Right hindlimb (tissue), 1 donor: Measurements from ENCODE around the gene CPSF3.
A peak's percentile ranks its signal among the peaks of the same experiment; 100 is the strongest.
"Not testable (repeated sequence)": the region's sequence is repeated elsewhere in the genome, so short reads cannot be mapped to it uniquely, and the experiment has no call there.

ENCODE experiments used
- DNase-seq: peaks from one replicate; pipeline ENCODE4 v3.0.0-alpha.2; 2018

Gene CPSF3

GRCh38 chr2:9397201-9397600, 26.3 kb upstream of the CPSF3 start:
- no peak for DNase-seq

GRCh38 chr2:9398251-9398650, 25.2 kb upstream of the CPSF3 start:
- not testable (repeated sequence) for DNase-seq

- DNase-seq: peak; percentile 53
Measured at GRCh38 chr2:9398881-9399780, 24.3 kb upstream of the CPSF3 start.

DNA sequence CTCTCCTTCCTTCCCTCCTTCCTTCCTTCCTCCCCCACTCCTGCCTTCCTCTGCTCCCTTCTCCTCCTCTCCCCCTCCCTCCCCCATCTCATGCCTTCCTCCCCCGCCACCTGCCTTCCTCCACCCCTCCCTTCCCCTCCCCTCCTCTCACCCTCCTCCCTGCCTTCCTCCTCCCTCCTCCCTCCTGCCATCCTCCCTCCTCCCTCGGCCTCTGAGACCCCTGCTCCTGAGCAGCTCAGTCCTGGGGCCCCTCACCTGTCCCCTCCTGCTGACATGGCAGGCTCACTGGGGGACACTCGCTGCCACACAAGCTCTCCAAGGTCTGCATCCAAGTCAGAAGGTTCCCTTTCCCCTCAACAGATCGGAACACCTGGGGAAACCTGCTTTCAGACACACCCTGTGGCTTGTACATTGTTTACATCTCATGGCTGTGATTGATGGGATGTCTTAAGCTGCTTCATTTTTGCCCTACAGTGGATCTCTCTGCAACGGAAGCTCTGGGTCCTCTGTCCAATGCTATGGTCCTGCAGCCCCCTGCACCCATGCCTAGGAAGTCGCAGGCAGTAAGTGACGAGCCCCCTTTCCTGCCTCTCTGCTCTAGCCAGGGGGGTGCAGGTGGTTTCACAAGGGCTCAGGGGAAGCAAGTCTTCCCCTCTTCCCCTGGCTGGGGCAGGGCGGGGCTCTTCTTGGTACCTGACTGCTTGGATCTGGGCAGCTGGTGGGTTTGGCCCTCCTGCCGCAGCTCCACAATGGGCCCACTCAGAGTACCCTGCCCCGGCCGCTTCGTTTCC, 23.0 kb upstream of the CPSF3 start:
- no peak for DNase-seq

GRCh38 chr2:9401059-9401547, 22.4 kb upstream of the CPSF3 start:
- DNase-seq: no peak

- DNase-seq: no peak
Measured at GRCh38 chr2:9401646-9402371, 21.6 kb upstream of the CPSF3 start.

- no peak for DNase-seq
Measured at GRCh38 chr2:9403924-9404323, 19.5 kb upstream of the CPSF3 start.

DNA sequence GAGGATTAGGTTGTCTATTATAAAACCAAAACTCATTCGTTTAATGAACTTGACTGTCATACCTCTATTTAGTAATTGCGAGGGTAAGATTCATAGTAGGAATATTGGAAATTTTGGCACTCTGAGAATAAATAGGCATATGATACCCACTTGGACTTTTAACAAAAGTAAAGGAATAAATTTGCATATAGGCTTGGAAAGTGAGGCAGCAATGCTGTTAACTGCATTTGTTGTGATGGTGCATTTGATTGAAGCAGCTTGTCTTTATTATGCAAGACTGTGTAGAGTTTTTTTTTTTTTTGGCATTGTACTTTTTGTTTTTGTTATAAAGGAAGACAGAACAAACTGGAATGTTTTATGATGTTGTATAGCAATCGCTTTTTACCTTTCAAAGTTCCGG, 19.0 kb upstream of the CPSF3 start:
- no peak for DNase-seq

- no peak for DNase-seq
Measured at GRCh38 chr2:9405636-9406035, 17.8 kb upstream of the CPSF3 start.

GRCh38 chr2:9406529-9407362, 16.7 kb upstream of the CPSF3 start:
- no peak for DNase-seq

GRCh38 chr2:9407363-9407811, 16.1 kb upstream of the CPSF3 start:
- no peak for DNase-seq

GRCh38 chr2:9408641-9409151, 14.8 kb upstream of the CPSF3 start:
- no peak for DNase-seq

DNA sequence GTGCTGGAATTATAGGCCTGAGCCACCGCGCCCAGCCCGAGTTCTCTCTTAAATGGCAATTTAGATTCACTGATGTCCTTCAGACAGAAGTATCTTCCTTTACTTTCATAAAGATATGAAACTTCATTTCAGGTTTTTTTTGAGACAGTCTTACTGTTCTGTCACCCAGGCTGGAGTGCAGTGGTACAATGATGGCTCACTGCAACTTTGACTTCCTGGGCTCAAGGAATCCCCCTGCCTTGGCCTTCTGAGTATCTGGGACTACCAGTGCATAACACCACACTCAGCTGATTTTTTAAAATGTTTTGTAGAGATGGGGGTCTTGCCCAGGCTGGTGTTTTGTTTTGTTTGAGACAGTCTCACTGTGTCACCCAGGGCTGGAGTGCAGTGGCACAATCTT, 13.3 kb upstream of the CPSF3 start:
- DNase-seq: no peak

GRCh38 chr2:9412781-9413180, 10.7 kb upstream of the CPSF3 start:
- no peak for DNase-seq

DNA sequence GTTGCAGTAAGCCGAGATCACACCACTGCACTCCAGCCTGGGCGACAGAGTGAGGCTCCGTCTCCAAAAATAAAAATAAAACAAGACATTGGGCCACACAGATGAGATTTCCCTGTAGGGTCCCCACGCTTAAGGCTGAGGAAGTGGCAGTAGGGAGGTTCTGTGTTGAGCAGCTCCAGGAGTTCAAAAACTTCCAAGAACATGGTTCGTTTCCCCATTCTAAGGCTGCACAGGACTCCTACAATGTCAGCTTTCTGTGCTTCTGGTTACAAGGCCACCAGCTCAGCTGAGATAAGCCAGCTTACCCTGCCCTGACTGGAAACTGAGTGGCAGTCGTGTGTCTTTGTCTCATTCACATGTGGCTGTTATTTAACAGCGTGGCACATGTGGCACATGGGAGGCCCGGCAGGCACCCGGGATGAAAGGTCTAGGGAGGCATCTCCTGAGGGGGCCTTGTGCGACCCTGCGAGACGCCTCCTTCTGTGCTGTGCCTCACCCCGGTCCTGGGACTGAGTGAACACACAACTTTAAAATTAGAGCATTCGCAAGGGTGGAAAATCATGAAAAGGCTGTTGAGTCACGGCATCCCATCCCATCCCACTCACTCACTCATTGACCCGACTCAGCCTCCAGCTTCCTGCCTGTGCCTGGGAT, 7.8 kb upstream of the CPSF3 start:
- no peak for DNase-seq

DNA sequence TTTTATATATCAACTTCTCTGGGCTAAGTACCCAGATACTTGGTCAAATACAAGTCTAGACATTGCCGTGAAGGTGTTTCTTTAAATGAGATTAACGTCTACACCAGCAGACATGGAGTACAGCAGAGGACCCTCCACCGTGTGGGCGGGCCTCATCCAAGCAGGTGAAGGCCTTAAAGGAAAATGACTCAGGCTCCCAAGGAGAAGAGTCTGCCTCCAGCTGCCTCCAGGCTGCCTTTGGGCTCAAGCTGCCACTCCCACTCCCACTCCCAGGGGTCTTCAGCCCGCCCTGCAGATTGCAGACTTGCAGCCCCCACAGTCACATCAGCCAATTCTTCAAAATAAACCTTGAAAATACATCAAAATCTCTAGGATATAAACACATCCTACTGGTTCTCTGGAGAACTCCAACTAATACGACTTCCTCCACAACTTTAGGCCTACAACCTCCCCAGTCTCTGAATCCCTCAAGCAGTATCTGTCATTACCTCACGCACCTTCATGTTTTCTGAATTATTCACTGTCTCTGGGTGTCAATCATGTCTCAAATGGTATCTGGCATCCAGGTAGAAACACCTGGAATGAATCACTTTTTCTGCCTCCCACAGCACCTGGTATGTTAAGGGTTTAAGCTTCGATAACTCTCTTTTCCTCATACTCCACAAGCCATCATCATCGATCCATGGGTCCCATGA, 7.0 kb upstream of the CPSF3 start:
- DNase-seq: no peak

DNA sequence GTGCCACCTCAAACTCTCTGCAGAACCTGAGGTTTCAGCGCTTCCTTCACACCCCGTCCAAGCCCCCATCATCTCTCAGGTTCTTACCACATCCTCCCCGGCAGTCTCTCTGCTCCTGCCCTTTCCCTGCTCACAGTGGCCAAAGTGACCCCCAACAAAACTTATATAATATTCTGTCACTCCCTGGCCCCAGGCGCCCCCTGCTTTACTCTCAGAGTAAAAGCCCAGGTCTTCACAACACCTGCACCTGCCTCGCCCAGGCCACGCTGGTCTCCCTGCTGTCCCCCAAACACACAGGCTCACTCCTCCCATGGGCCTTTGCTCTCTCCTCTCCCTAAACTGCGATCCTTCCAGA, 6.5 kb upstream of the CPSF3 start:
- no peak for DNase-seq

GRCh38 chr2:9417725-9418124, 5.7 kb upstream of the CPSF3 start:
- no peak for DNase-seq

GRCh38 chr2:9418746-9419145, 4.7 kb upstream of the CPSF3 start:
- no peak for DNase-seq

GRCh38 chr2:9419541-9419940, 3.9 kb upstream of the CPSF3 start:
- DNase-seq: no peak

DNA sequence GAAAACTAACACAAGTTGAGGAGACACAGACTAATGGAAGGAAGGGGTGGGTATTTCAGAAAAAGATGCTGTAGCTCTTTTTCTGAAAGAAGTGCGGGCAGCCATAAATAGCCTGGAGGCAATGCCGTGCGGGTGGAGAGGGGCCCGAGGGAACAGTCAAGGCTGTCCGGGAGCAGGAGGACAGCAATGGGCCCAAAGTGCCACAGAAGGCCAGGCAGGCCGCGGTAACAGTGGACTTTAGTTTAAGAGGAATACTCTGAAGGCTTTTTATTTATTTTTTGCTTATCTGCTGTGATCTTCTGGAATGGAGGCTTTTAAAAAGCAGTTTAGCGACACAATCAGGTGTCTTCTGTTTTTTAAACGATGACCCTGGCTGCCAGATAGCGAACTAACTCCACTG, 3.0 kb upstream of the CPSF3 start:
- DNase-seq: no peak
